Astrocyte (in vitro differentiated cells and primary cell): ENCODE results near the gene NLE1. TPM values are rescaled to one million over a fixed set of nuclear protein-coding genes. Genes with fewer than 3 reads are reported as not detected.
A peak's percentile ranks its signal among the peaks of the same experiment; 100 is the strongest.

Source experiments
- DNase-seq: peaks from one replicate; pipeline ENCODE4 v3.0.0-alpha.2; 2010; ENCODE audit warnings: low read depth
- FAIRE-seq: peaks from 2 replicates; lab custom pipeline; 2011; peaks lifted over from hg19 to GRCh38; lab: Jason Lieb, UNC
- H2AFZ ChIP-seq: 2 replicates; pipeline ENCODE4 v1.6.0; 2012; ENCODE audit warnings: low read depth, low read length, inconsistent platforms
- H3K27ac ChIP-seq: 2 replicates; pipeline ENCODE4 v1.5.1; 2011; ENCODE audit warnings: low read depth, low read length, inconsistent platforms
- H3K27me3 ChIP-seq: 2 replicates; pipeline ENCODE4 v1.6.0; 2011; ENCODE audit warnings: low read length, inconsistent platforms; ENCODE audit not compliant: insufficient read depth
- H3K36me3 ChIP-seq: 2 replicates; pipeline ENCODE4 v1.5.1; 2011; ENCODE audit warnings: low read length, inconsistent platforms; ENCODE audit not compliant: insufficient read depth
- H3K4me1 ChIP-seq: 2 replicates; pipeline ENCODE4 v1.5.1; 2011; ENCODE audit warnings: low read length, inconsistent platforms; ENCODE audit not compliant: insufficient read depth
- H3K4me2 ChIP-seq: 2 replicates; pipeline ENCODE4 v1.6.0; 2012; ENCODE audit warnings: low read length, inconsistent platforms
- H3K4me3 ChIP-seq: 2 replicates; pipeline ENCODE4 v1.5.1; 2011; ENCODE audit warnings: low read depth, mild to moderate bottlenecking, low read length, inconsistent platforms; ENCODE audit not compliant: insufficient read depth
- H3K79me2 ChIP-seq: 2 replicates; pipeline ENCODE4 v1.6.0; 2012; ENCODE audit warnings: mild to moderate bottlenecking, low read length, inconsistent platforms; ENCODE audit not compliant: insufficient read depth
- H3K9ac ChIP-seq: 2 replicates; pipeline ENCODE4 v1.6.0; 2012; ENCODE audit warnings: mild to moderate bottlenecking, low read length, inconsistent platforms
- H3K9me3 ChIP-seq: 2 replicates; pipeline ENCODE4 v1.5.1; 2012; ENCODE audit warnings: low read depth, mild to moderate bottlenecking, low read length, inconsistent platforms; ENCODE audit not compliant: insufficient read depth
- H4K20me1 ChIP-seq: 2 replicates; pipeline ENCODE4 v1.6.0; 2012; ENCODE audit warnings: low read length, inconsistent platforms; ENCODE audit not compliant: insufficient read depth
- H3K27ac Mint-ChIP-seq: one replicate; pipeline ENCODE4 v1.8.0; 2021; ENCODE audit warnings: mild to moderate bottlenecking, mixed read lengths; ENCODE audit not compliant: unreplicated experiment
- H3K27me3 Mint-ChIP-seq: one replicate; pipeline ENCODE4 v1.8.0; 2021; ENCODE audit warnings: low read depth, mixed read lengths; ENCODE audit not compliant: unreplicated experiment
- H3K36me3 Mint-ChIP-seq: one replicate; pipeline ENCODE4 v1.8.0; 2021; ENCODE audit warnings: low read depth, mixed read lengths; ENCODE audit not compliant: unreplicated experiment
- H3K4me1 Mint-ChIP-seq: one replicate; pipeline ENCODE4 v1.8.0; 2021; ENCODE audit warnings: low read depth, mixed read lengths; ENCODE audit not compliant: unreplicated experiment
- H3K4me3 Mint-ChIP-seq: one replicate; pipeline ENCODE4 v1.8.0; 2021; ENCODE audit warnings: mild to moderate bottlenecking, moderate library complexity, mixed read lengths; ENCODE audit not compliant: unreplicated experiment
- H3K9me3 Mint-ChIP-seq: one replicate; pipeline ENCODE4 v1.8.0; 2021; ENCODE audit warnings: mild to moderate bottlenecking, mixed read lengths; ENCODE audit not compliant: unreplicated experiment
- CTCF ChIP-seq: IDR thresholded peaks from 2 replicates; pipeline ENCODE4 v1.5.1; 2011; ENCODE audit warnings: low read depth, mild to moderate bottlenecking, inconsistent platforms, low read length, moderate library complexity; ENCODE audit not compliant: insufficient read depth
- EZH2 ChIP-seq: IDR thresholded peaks from 2 replicates; pipeline ENCODE4 v1.6.1; 2012; ENCODE audit warnings: mild to moderate bottlenecking, low read length, inconsistent platforms; ENCODE audit not compliant: insufficient read depth
- total RNA-seq: library from RNA; stranded (reverse); gene quantifications from 2 replicates; pipeline ENCODE4 v1.2.1, GENCODE V29; 2021

NLE1 gene
- total RNA-seq, 1 donor from 2014 or later = 19.8 TPM

DNA sequence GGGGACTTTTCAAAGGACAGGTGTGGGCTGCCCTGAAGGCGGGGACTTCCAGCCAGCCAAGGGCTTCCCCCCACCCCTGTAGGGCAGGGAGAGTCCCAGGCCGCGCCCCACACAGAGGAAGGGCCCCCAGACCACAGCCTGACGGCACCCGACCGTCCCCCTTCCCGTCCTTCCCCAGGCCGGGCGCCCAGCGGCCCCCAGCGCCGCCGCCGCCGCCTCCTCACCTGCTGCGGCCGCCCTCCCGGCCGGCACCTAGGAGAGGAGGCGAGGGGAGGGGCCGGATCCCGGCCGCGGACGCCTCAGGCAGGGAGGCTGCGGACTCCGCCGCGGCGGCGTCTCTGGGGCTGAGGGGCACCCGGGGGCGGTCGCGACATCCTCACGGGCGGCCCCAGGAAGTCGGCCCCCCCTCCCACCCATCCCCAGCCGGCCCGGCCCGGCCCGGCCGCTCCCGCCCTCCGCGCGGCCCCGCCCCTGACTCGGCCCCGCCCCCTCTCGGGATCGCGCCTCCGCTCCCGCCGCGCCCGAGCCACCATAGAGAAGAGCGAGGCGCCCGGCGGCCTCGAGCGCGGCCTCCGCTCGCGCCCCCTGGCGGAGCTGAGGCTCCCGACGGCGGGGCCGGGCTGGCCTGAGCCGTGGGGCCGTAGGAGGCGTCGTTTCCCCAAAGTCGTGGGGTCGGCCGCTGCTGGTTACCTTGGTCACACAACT, 53.1 kb downstream of the NLE1 start:
- Mint-ChIP-seq H3K36me3 (no peaks in the 10 kb centered on the region), H3K4me1 (peaks cover 20% of the 10 kb centered on the region), H3K4me3 (peak overlapping the region; percentile 93), H3K27me3 (no peaks in the 10 kb centered on the region), H3K27ac (peak overlapping the region; percentile 88), H3K9me3 (peaks cover 2% of the 10 kb centered on the region)
- no peaks in the 10 kb centered on the region for H3K9me3 ChIP-seq
- H3K36me3 ChIP-seq = no peaks in the 10 kb centered on the region
- peaks cover 34% of the 10 kb centered on the region for H3K4me1 ChIP-seq
- peak overlapping the region; percentile 75 for H3K27ac ChIP-seq
- peak overlapping the region; percentile 81 for H3K4me3 ChIP-seq
- no peaks in the 10 kb centered on the region for H4K20me1 ChIP-seq
- H3K9ac ChIP-seq = peak overlapping the region; percentile 85
- H3K79me2 ChIP-seq = peaks cover 45% of the 10 kb centered on the region
- no peaks in the 10 kb centered on the region for H3K27me3 ChIP-seq
- FAIRE-seq (no peak), DNase-seq (peak; percentile 39)
- TF ChIP-seq CTCF (peak; percentile 44), EZH2 (no peak)
- H2AFZ ChIP-seq = peak overlapping the region; percentile 89
- H3K4me2 ChIP-seq = peak overlapping the region; percentile 95

DNA sequence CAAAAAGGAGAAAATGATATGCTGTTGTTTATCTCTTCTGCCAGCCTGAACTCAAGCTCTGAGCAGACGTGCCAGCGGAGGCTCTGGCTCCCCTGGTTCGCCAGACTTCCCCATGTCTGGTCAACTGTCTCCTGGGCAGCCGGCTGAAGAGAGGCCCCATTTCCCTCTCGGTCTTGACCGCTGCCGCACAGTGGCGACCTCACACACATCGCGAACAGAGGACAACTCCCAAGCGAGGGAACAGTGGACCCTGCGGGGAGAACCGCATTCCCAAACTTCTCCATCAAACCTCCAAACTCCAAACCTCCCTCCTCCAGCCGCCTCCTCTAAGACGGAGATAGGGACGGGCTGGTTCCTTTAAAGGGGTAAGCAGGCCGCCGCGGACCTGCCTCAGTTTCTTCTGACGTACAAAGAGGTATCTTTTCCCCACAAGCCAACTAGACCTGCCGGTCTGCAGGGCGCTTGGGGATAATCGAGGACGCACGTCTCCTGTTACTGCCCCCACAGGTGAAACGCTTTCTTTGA, 53.7 kb downstream of the NLE1 start:
- H3K4me3 Mint-ChIP-seq = peak overlapping the region; percentile 93
- TF ChIP-seq EZH2 = no peak
- no peak for TF ChIP-seq CTCF

More for the DNA sequence above, 53.7 kb downstream of the NLE1 start:
- H3K27me3 ChIP-seq = no peaks in the 10 kb centered on the region
- H3K27ac Mint-ChIP-seq = peak overlapping the region; percentile 88
- peak overlapping the region; percentile 95 for H3K4me2 ChIP-seq
- peaks cover 34% of the 10 kb centered on the region for H3K4me1 ChIP-seq
- H4K20me1 ChIP-seq = no peaks in the 10 kb centered on the region
- H3K36me3 Mint-ChIP-seq = no peaks in the 10 kb centered on the region
- H3K4me3 ChIP-seq = peak overlapping the region; percentile 81
- DNase-seq (no peak), FAIRE-seq (no peak)
- H3K9me3 Mint-ChIP-seq = no peaks in the 10 kb centered on the region
- no peaks in the 10 kb centered on the region for H3K9me3 ChIP-seq
- peak overlapping the region; percentile 37 for H2AFZ ChIP-seq
- H3K36me3 ChIP-seq = no peaks in the 10 kb centered on the region
- peaks cover 50% of the 10 kb centered on the region for H3K79me2 ChIP-seq
- H3K9ac ChIP-seq = peak overlapping the region; percentile 85
- H3K4me1 Mint-ChIP-seq = peaks cover 20% of the 10 kb centered on the region
- H3K27ac ChIP-seq = peak overlapping the region; percentile 75
- no peaks in the 10 kb centered on the region for H3K27me3 Mint-ChIP-seq
